Stomach smooth muscle (tissue), 2 donors: ENCODE measurements around the gene RGS3.

ENCODE experiments used
- H3K27ac ChIP-seq: one replicate; pipeline ENCODE4 v1.7.0; 2013; ENCODE audit warnings: mild to moderate bottlenecking, low read length, inconsistent platforms
- H3K27me3 ChIP-seq, 2 donors: one replicate each; pipeline ENCODE4 v1.7.0; 2013; ENCODE audit warnings: low read length in 2 of 2; ENCODE audit not compliant: insufficient read depth in 2 of 2, control insufficient read depth in 1 of 2
- H3K36me3 ChIP-seq, 2 donors: one replicate each; pipeline ENCODE4 v1.7.0; 2013; ENCODE audit warnings: low read length in 2 of 2; ENCODE audit not compliant: control insufficient read depth in 2 of 2, insufficient read depth in 2 of 2
- H3K4me1 ChIP-seq: one replicate; pipeline ENCODE4 v1.7.0; 2013; ENCODE audit warnings: low read length; ENCODE audit not compliant: control insufficient read depth, insufficient read depth
- H3K4me3 ChIP-seq, 2 donors: one replicate each; pipeline ENCODE4 v1.7.0; 2013; ENCODE audit warnings: low read length in 2 of 2
- H3K9ac ChIP-seq, 2 donors: one replicate each; pipeline ENCODE4 v1.7.0; 2013; ENCODE audit warnings: low read length in 2 of 2, mild to moderate bottlenecking in 1 of 2
- H3K9me3 ChIP-seq, 2 donors: one replicate each; pipeline ENCODE4 v1.7.0; 2013; ENCODE audit warnings: low read length in 2 of 2; ENCODE audit not compliant: control insufficient read depth in 2 of 2
- donor health status: healthy.
- donor health status: Pancreatic carcinoma.

The RGS3 gene

GRCh38 chr9:113602126-113603047 is 138.9 kb downstream of the RGS3 start:
- no peak overlapping the region for H3K27ac ChIP-seq

GRCh38 chr9:113603048-113603375 is 139.5 kb downstream of the RGS3 start:
- no peak overlapping the region for H3K4me3 ChIP-seq
- no peak overlapping the region for H3K9ac ChIP-seq
- H3K27me3 ChIP-seq: no peaks in the 10 kb centered on the region
- peaks cover 29% of the 10 kb centered on the region for H3K4me1 ChIP-seq
- no peak overlapping the region for H3K27ac ChIP-seq
- H3K9me3 ChIP-seq: no peaks in the 10 kb centered on the region
- peaks cover under 1 to 1% of the 10 kb centered on the region in 2 donors for H3K36me3 ChIP-seq

More at GRCh38 chr9:113602126-113603047, 138.9 kb downstream of the RGS3 start:
- peak overlapping the region in 1 of 2 donors; percentile 35 for H3K4me3 ChIP-seq
- H3K9ac ChIP-seq: peak overlapping the region in 1 of 2 donors; percentile 16
- H3K27me3 ChIP-seq: no peaks in the 10 kb centered on the region
- no peaks in the 10 kb centered on the region for H3K9me3 ChIP-seq
- peaks cover 7% of the 10 kb centered on the region in 2 donors for H3K36me3 ChIP-seq
- peaks cover 34% of the 10 kb centered on the region for H3K4me1 ChIP-seq

- Histone ChIP-seq H3K4me1 (peaks cover 25% of the 10 kb centered on the region), H3K9ac (no peak overlapping the region), H3K9me3 (no peaks in the 10 kb centered on the region), H3K27ac (no peak overlapping the region), H3K4me3 (no peak overlapping the region), H3K27me3 (no peaks in the 10 kb centered on the region), H3K36me3 (no peaks in the 10 kb centered on the region)
Observed at GRCh38 chr9:113603773-113604172, 140.2 kb downstream of the RGS3 start.

- Histone ChIP-seq H3K27me3 (no peaks in the 10 kb centered on the region), H3K9me3 (no peaks in the 10 kb centered on the region), H3K9ac (no peak overlapping the region)
Observed at GRCh38 chr9:113604393-113604792, 140.9 kb downstream of the RGS3 start.

GRCh38 chr9:113606510-113606909 is 143.0 kb downstream of the RGS3 start:
- peaks cover 29% of the 10 kb centered on the region for H3K4me1 ChIP-seq
- H3K4me3 ChIP-seq: no peak overlapping the region
- no peaks in the 10 kb centered on the region for H3K9me3 ChIP-seq
- no peaks in the 10 kb centered on the region for H3K36me3 ChIP-seq
- H3K9ac ChIP-seq: no peak overlapping the region
- no peak overlapping the region for H3K27ac ChIP-seq
- H3K27me3 ChIP-seq: no peaks in the 10 kb centered on the region

More at GRCh38 chr9:113604393-113604792, 140.9 kb downstream of the RGS3 start:
- Histone ChIP-seq H3K27ac (no peak overlapping the region), H3K36me3 (no peaks in the 10 kb centered on the region), H3K4me1 (peaks cover 25% of the 10 kb centered on the region), H3K4me3 (no peak overlapping the region)

- H3K9ac ChIP-seq: peak overlapping the region in 1 of 2 donors; percentile 22
- no peaks in the 10 kb centered on the region for H3K36me3 ChIP-seq
- H3K9me3 ChIP-seq: no peaks in the 10 kb centered on the region
- H3K4me3 ChIP-seq: no peak overlapping the region
- no peaks in the 10 kb centered on the region for H3K27me3 ChIP-seq
- H3K27ac ChIP-seq: no peak overlapping the region
- peaks cover 13% of the 10 kb centered on the region for H3K4me1 ChIP-seq
Observed at GRCh38 chr9:113608082-113608685, 144.7 kb downstream of the RGS3 start.

- peaks cover 18% of the 10 kb centered on the region for H3K4me1 ChIP-seq
Observed at GRCh38 chr9:113609562-113610318, 146.2 kb downstream of the RGS3 start.

GRCh38 chr9:113611461-113612215 is 148.1 kb downstream of the RGS3 start:
- H3K4me1 ChIP-seq: peaks cover 36% of the 10 kb centered on the region
- no peaks in the 10 kb centered on the region for H3K27me3 ChIP-seq
- no peak overlapping the region for H3K27ac ChIP-seq
- no peak overlapping the region for H3K9ac ChIP-seq
- no peak overlapping the region for H3K4me3 ChIP-seq
- H3K36me3 ChIP-seq: no peaks in the 10 kb centered on the region
- H3K9me3 ChIP-seq: no peaks in the 10 kb centered on the region

More at GRCh38 chr9:113609562-113610318, 146.2 kb downstream of the RGS3 start:
- no peak overlapping the region for H3K4me3 ChIP-seq
- no peaks in the 10 kb centered on the region for H3K27me3 ChIP-seq
- peak overlapping the region in 1 of 2 donors; percentile 26 for H3K9ac ChIP-seq
- no peak overlapping the region for H3K27ac ChIP-seq
- no peaks in the 10 kb centered on the region for H3K9me3 ChIP-seq
- no peaks in the 10 kb centered on the region for H3K36me3 ChIP-seq

- Histone ChIP-seq H3K9me3 (no peaks in the 10 kb centered on the region), H3K27me3 (no peaks in the 10 kb centered on the region), H3K27ac (no peak overlapping the region), H3K36me3 (no peaks in the 10 kb centered on the region), H3K4me3 (no peak overlapping the region), H3K9ac (no peak overlapping the region), H3K4me1 (peaks cover 42% of the 10 kb centered on the region)
Observed at GRCh38 chr9:113612216-113612747, 148.8 kb downstream of the RGS3 start.

- Histone ChIP-seq H3K9ac (no peak overlapping the region), H3K36me3 (no peaks in the 10 kb centered on the region), H3K27me3 (no peaks in the 10 kb centered on the region), H3K4me3 (no peak overlapping the region), H3K4me1 (peaks cover 45% of the 10 kb centered on the region), H3K27ac (no peak overlapping the region), H3K9me3 (no peaks in the 10 kb centered on the region)
Observed at GRCh38 chr9:113612828-113613227, 149.3 kb downstream of the RGS3 start.
